Dermis microvascular lymphatic vessel endothelial cell (primary cell): ENCODE results near the gene ATP8B2. TPM values are rescaled to one million over a fixed set of nuclear protein-coding genes. Genes with fewer than 3 reads are reported as not detected.
"Not testable (repeated sequence)": the region's sequence is repeated elsewhere in the genome, so short reads cannot be mapped to it uniquely, and the experiment has no call there.

Experiments used
- DNase-seq, 2 donors: peaks; one replicate each; pipeline versions ENCODE4 v3.0.0 to v3.0.0-alpha.2; 2010; ENCODE audit warnings: low read depth in 2 of 2
- total RNA-seq: library from RNA; depleted of rRNA; stranded (reverse); fragments of >200 nt; gene quantifications from 2 replicates; pipeline ENCODE4 v1.2.1, GENCODE V29; 2014

Gene ATP8B2, protein sequence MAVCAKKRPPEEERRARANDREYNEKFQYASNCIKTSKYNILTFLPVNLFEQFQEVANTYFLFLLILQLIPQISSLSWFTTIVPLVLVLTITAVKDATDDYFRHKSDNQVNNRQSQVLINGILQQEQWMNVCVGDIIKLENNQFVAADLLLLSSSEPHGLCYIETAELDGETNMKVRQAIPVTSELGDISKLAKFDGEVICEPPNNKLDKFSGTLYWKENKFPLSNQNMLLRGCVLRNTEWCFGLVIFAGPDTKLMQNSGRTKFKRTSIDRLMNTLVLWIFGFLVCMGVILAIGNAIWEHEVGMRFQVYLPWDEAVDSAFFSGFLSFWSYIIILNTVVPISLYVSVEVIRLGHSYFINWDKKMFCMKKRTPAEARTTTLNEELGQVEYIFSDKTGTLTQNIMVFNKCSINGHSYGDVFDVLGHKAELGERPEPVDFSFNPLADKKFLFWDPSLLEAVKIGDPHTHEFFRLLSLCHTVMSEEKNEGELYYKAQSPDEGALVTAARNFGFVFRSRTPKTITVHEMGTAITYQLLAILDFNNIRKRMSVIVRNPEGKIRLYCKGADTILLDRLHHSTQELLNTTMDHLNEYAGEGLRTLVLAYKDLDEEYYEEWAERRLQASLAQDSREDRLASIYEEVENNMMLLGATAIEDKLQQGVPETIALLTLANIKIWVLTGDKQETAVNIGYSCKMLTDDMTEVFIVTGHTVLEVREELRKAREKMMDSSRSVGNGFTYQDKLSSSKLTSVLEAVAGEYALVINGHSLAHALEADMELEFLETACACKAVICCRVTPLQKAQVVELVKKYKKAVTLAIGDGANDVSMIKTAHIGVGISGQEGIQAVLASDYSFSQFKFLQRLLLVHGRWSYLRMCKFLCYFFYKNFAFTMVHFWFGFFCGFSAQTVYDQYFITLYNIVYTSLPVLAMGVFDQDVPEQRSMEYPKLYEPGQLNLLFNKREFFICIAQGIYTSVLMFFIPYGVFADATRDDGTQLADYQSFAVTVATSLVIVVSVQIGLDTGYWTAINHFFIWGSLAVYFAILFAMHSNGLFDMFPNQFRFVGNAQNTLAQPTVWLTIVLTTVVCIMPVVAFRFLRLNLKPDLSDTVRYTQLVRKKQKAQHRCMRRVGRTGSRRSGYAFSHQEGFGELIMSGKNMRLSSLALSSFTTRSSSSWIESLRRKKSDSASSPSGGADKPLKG
- total RNA-seq = 44.6 and 53.3 TPM in 2 replicates

DNA sequence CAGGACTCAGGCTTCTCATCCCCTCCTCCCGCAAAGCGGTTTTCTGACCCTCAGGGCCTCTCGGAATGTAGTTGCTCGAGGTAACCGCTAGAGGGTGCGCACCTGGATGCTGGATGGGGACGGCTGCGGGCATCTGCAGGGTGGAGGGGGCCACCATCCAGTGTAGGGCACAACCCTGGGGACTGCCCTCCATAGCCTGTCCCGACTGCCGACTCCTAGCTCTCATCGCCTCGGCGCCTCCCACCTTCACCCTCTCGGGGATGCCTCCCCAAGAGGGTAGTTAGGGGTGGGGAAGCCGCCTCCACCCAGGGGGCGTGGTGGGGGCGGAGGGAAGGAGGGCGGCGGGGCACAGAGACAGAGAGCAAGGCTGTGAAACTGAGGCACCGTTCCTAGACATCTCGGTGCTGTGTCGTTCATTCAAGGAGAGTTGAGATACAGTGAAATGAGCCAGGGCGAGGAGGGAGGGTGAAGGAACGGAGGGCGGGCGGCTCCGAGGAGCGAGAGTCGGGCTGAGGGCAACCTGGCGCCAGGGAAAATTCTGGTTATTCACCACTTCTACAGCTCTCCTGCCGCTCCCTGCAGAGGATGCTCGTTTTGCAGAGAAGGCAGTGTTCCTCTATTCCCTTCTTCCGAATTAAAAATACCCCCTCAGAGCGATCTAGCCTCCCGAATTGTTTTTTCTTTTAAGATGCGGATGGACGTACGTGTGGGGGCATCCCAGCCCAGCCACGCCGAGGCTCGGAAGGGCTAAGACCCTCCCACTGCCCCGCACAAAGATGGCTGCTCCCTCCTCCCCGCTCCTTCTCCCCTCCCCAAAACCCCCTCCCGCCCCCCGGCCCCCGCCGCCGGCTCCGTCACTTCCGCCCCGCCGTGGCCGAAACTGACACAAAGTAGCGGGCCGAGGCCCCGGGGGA lies at the start of gene ATP8B2:
ATP8B2 (plus strand) TSS at position 857 of the 914 bp plus-strand sequence. CDS start 2,617 bp downstream, outside the sequence.
- DNase-seq = peak; percentile 61 to 81

DNA sequence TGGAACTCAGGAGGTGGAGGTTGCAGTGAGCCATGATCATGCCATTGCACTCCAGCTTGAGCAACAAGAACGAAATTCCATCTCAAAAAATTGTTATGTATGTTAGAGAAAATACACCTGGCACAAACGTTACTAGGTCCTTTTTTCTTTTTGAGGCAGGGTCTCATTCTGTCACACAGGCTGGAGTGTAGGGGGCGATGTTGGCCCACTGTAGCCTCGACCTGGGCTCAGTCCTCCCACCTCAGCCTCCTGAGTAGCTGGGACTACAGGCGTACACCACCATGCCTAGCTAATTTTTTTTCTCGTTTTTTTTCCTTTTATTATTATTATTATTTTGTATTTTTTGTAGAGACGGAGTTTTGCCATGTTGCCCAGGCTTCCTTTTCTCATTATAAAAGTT lies 48.5 kb upstream of the ATP8B2 start:
- DNase-seq = peak in 1 of 2 donors; percentile 19

DNA sequence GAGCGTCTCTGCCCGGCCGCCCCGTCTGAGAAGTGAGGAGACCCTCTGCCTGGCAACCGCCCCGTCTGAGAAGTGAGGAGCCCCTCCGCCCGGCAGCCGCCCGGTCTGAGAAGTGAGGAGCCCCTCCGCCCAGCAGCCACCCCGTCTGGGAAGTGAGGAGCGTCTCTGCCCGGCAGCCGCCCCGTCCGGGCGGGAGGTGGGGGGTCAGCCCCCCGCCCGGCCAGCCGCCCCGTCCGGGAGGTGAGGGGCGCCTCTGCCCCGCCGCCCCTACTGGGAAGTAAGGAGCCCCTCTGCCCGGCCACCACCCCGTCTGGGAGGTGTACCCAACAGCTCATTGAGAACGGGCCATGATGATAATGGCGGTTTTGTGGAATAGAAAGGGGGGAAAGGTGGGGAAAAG lies 37.7 kb upstream of the ATP8B2 start:
- DNase-seq = not testable (repeated sequence)

DNA sequence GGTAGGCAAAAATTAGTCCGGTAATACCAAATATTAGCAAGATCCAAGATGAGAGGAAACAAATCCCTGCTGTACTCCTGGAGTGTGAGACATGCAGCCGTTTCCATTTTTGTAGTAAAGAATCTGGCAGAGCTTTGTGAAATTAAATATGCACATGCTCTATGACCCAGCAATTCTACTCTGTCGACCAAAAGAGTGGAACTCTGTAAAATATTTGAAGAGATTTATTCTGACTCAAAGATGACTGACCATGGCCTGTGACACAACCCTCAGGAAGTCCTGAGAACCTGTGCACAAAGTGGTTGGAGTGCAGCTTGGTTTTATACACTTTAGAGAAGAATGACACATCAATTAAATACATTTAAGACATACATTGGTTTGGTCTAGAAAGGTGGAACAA lies 36.7 kb upstream of the ATP8B2 start:
- no peak for DNase-seq

DNA sequence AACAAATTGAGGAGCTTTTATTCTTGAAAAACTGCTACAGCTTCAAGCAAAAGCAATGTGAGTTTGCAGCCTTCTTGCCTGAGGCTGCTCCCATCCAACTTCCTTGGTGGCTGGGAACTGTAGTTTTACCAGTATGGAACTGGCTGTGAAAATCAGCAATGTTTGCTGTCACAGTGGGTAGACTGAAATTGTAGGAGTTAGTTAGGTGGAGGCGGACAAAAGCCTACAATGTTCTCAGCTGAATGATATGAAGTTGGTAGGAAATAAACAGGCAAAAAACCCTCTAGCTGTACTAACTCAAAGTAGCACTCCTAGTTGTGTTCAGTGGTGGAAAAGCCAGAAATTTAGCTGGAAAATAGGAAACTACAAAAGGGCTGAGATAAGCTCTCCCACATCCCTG lies 34.4 kb upstream of the ATP8B2 start:
- no peak for DNase-seq

DNA sequence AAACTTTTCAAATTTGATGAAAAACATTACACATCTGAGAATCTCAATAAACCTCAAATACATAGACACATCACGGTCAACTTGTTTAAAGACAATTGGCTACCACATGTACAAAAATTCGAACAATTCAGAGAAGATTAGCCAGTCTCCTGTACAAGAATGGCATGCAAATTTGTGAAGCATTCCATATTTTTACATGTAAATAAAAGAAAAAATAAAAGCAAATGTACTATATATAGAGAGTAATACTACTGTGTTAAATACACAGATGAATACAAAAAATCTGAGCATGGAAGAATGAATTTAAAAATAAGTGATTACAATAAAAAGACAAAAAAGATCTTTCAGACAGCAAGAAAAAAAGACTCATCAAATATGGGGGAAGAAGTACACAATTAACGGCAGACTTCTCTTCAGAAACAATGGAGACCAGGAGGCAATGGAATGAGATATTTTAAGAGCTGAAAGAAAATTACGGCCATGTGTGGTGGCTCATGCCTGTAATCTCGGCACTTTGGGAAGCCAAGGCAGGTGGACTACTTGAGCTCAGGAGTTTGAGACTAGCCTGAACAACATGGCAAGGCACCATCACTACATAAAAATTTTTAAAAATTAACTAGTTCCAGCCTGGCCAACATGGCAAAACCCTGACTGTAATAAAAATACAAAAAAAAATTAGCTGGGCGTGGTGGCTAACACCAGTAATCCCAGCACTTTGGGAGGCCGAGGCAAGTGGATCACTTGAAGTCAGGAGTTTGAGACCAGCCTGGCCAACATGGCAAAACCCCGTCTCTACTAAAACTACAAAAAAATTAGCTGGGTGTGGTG lies 29.7 kb upstream of the ATP8B2 start:
- DNase-seq = no peak

DNA sequence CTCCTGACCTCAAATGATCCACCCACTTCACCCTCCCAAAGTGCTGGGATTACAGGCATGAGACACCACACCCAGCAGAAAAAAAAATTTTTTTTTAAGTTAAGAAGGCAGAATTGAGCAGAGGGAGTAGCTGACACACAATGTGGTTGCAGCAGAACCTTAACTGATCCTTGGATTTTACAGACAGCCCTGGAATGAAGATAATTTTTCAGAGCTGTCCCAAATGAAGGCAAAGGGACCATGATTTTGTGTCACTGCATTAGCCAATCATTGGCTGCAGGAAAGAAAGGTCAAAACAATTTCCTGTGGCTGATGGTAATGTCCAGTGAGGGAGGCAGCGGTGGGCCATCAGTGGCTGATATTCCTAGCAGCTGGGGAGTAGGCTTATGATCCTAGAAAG lies 23.7 kb upstream of the ATP8B2 start:
- DNase-seq = no peak

DNA sequence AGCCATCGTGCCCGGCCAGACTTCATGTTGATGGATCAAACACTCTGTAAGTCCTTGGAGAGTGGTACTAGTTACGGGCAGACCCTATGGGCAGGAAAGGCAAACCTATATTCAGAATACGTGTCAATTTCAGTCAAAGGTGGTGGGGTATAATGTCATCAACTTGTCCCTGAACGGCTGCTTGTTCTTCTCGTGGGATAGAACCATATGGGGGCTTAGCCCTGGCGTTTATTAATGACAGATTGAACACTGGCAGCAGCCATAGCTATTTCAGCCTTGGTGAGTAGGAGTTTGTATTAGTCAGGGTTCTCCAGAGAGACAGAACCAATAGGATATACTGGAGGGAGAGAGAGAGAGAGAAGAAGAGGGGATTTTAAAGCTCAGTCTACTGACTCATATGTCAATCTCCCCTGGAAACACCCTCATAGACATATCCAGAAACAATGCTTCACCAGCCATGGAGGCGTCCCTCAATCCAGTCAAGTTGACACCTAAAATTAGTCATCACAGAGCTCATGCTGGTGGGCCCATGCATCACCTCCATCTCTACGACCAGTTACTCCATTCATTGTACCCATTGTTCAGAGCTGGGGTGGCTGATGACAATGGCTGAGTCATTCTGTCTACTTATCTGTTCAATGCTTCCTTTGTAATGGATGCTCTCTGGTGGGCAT lies 20.5 kb upstream of the ATP8B2 start:
- DNase-seq = peak in 1 of 2 donors; percentile 35

DNA sequence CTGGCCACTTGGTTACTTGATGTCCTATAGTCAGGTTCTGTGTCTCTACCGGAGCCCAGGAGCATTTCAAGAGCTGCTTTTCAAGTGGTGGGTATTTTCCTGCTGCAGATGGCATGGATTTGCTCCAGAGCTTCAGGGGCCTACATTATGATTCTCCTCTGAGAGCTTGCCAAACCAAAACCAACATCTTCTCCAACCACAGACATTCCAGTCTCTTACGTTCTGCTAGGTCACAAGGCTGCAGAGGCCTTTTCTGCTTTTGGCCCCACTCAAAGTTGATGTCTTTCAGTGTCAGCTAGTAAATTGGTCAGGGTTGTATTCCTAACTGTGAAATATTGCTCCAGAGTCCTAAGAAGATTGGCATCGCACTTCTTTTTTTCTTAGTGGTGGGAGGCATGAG lies 19.2 kb upstream of the ATP8B2 start:
- no peak for DNase-seq

DNA sequence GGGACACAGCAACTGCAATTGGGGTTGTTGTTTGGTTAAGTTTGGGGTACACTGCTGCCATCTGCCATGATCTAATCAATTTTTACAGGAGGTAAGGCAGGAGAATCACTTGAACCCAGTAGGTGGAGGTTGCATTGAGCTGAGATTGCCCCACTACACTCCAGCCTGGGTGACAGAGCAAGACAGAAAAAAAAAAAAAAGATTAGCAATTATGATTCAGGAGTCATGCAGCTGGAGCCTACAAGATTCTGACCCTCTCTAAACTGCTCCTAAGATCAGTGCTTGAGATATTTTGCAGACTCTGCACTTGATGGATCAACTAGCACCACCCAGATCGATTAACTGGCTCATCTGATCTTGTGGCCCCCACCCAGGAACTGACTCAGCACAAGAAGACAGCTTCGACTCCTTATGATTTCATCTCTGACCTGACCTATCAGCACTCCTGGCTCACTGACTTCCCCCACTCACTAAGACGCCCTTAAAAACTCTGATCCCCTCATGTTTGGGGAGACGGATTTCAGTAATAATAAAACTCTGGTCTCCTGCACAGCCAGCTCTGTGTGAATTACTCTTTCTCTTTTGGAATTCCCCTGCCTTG lies 17.6 kb upstream of the ATP8B2 start:
- DNase-seq = not testable (repeated sequence)

DNA sequence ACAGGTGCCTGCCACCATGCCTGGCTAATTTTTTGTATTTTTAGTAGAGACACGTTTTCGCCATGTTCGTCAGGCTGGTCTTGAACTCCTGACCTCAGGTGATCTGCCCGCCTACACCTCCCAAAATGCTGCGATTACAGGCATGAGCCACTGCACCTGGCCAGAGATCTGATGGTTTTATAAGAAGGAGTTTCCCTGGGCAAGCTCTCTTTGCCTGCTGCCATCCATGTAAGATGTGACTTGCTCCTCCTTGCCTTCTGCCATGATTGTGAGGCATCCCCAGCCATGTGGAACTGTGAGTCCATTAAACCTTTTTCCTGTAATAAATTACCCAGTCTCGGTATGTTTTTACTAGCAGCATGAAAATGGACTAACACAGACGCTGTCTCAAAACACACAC lies 16.2 kb upstream of the ATP8B2 start:
- not testable (repeated sequence) for DNase-seq

DNA sequence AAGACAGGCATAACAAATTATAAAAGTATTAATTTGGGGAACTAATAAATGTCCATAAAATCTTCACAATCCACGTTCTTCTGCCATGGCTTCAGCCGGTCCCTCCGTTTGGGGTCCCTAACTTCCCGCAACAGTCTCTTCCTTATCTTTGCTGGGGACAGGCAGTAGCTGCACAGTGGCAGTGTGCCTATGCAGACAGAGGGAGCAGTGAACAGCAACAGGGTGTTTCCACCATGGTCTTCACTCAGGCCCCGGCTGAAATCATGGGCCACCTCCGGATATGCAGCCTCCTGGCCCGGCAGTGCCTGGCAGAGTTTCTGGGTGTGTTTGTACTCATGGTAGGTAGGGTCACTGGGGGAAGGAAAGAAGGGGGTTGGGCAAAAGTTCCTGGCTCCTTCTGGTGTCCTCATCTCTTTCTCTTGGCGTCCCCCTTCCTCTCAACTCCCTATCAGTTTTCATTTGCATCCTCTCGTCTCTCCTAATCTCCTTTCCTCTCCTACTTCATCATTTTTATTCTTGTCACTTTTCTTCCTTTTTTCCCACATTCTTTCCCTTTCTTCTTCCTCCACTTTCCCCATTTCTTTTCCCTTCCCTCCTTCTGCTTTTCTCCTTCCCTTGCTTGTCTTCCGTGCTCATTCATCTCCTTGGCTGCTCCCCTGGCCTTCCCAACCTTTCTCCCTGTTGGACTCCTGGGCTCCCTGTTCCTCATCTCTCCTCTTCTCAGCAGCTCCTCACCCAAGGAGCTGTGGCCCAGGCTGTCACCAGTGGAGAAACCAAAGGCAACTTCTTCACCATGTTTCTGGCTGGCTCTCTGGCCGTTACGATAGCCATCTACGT lies 12.9 kb upstream of the ATP8B2 start:
- not testable (repeated sequence) for DNase-seq

DNA sequence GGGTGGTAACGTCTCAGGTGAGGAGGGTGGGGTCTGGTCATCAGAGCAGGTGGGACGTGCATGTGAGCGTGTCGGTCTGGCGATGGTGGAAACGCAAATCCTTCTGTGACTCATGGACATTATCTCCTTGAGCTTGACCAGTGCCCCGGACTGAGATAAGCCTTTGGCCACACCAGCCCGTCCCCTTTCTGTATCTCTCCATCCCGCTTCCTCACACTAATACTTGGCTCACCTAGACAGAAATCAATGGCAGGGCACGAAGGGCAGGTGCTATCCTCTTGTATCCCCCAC lies 12.3 kb upstream of the ATP8B2 start:
- no peak for DNase-seq

DNA sequence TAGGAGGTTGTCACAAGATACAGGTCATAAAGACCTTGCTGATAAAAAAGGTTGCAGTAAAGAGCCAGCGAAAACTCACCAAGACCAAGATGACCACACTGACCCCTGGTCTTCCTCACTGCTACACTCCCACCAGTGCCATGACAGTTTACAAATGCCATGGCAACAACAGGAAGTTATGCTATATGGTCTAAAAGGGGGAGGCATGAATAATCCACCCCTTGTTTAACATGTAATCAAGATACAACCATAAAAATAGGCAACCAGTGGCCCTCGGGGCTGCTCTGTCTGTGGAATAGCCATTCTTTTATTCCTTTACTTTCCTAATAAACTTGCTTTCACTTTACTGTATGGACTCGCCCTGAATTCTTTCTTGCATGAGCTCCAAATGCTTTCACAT lies 11.1 kb upstream of the ATP8B2 start:
- not testable (repeated sequence) for DNase-seq

DNA sequence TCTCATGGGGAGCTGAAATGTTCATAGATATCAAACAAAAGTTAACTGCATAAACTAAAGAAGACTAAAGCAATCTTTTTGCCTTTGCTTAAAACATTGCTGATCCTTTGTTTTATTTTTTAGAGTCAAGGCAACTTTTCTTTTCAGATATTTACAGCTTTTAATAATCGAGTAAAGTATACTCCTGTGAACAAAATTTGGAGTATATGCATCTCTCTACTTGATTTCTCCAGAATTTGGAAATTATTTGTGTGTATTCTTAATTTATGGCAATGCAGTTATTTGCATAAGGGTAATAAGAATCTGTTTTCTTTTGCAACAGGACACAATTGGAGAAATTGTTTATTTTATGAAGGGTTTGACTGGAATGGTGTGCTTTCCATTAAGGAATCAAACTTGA lies 8.6 kb upstream of the ATP8B2 start:
- DNase-seq = no peak

DNA sequence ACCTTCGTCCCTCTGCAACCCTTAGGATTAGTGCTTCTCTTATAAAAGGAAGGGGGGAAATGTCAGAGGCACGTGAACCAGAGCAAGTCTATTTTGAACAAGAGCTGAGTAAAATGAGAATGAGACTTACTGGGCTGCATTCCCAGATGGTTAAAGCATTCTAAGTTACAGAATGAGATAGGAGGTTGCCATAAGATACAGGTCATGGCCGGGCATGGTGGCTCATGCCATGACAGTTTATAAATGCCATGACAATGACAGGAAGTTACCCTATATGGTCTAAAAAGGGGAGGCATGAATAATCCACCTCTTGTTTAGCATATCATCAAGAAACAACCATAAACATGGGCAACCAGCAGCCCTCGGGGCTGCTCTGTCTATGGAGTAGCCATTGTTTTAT lies 6.9 kb upstream of the ATP8B2 start:
- DNase-seq = no peak

DNA sequence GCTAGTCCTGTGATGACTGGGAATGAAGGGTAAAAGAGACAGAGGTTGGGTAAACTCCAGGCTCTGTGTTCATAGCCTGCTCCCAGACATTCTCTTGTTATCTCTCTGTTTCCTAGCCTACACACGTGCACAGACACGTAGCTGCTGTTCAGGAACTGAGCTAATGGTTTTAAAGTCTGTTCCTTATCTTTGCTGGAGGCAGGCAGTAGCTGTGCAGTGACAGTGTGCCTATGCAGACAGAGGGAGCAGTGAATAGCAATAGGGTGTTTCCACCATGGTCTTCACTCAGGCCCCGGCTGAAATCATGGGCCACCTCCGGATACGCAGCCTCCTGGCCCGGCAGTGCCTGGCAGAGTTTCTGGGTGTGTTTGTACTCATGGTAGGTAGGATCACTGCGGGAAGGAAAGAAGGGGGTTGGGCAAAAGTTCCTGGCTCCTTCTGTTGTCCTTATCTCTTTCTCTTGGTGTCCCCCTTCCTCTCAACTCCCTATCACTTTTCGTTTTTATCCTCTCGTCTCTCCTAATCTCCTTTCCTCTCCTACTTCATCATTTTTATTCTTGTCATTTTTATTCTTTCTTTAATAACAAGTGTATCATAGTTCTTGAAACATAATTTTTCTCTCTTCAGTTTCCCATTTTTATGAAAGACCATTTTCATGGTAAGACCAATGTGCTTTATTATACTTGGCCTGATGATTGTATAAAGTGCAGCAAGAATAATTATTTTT lies 4.3 kb upstream of the ATP8B2 start, which contains the start of gene AQP10:
AQP10 (plus strand) TSS at position 212 of the 727 bp plus-strand sequence; CDS start at position 275, 63 bp downstream.
- peak in 1 of 2 donors; percentile 36 for DNase-seq
